T-helper 2 cell treated with Interferon-gamma antibody and Interleukin-4, amounts not matched to agents 5 μg/mL and 100 μg/mL, for 36 hours (primary cell): ENCODE results near the gene SYNDIG1L.

Experiments used
- DNase-seq: peaks from one replicate; pipeline ENCODE4 v3.0.0; 2021; ENCODE audit warnings: low spot score
- H3K27ac Mint-ChIP-seq: one replicate; pipeline ENCODE4 v1.8.0; 2021; ENCODE audit warnings: mild to moderate bottlenecking, mixed read lengths
- H3K27me3 Mint-ChIP-seq: one replicate; pipeline ENCODE4 v1.8.0; 2021; ENCODE audit warnings: low read depth, mixed read lengths
- H3K36me3 Mint-ChIP-seq: one replicate; pipeline ENCODE4 v1.8.0; 2021; ENCODE audit warnings: low read depth, mixed read lengths
- H3K4me1 Mint-ChIP-seq: one replicate; pipeline ENCODE4 v1.8.0; 2021; ENCODE audit warnings: low read depth, mixed read lengths
- H3K4me3 Mint-ChIP-seq: one replicate; pipeline ENCODE4 v1.8.0; 2022; ENCODE audit warnings: mild to moderate bottlenecking, moderate library complexity, mixed read lengths
- H3K9me3 Mint-ChIP-seq: one replicate; pipeline ENCODE4 v1.8.0; 2021; ENCODE audit warnings: mixed read lengths

SYNDIG1L gene

GRCh38 chr14:74426202-74426582, at the start of gene SYNDIG1L:
Gene SYNDIG1L (minus strand): TSS chr14:74426210. CDS start chr14:74409744, 16,466 bp downstream.
- H3K9me3 Mint-ChIP-seq: no peaks in the 10 kb centered on the region
- DNase-seq: no peak
- no peak within 1 kb of the TSS for H3K27ac Mint-ChIP-seq
- H3K27me3 Mint-ChIP-seq: peaks cover 31% of the 10 kb centered on the region
- no peak within 1 kb of the TSS for H3K4me3 Mint-ChIP-seq
- H3K4me1 Mint-ChIP-seq: peaks cover 2% of the 10 kb centered on the region
- H3K36me3 Mint-ChIP-seq: no peaks in the 10 kb centered on the region

- Mint-ChIP-seq H3K4me1 (no peaks in the 10 kb centered on the region), H3K36me3 (no peaks in the 10 kb centered on the region), H3K27me3 (no peaks in the 10 kb centered on the region), H3K9me3 (no peaks in the 10 kb centered on the region), H3K4me3 (no peak overlapping the region), H3K27ac (no peak overlapping the region)
- no peak for DNase-seq
These were observed 49.7 kb upstream of the SYNDIG1L start for GRCh38 chr14:74475678-74476077.

DNA sequence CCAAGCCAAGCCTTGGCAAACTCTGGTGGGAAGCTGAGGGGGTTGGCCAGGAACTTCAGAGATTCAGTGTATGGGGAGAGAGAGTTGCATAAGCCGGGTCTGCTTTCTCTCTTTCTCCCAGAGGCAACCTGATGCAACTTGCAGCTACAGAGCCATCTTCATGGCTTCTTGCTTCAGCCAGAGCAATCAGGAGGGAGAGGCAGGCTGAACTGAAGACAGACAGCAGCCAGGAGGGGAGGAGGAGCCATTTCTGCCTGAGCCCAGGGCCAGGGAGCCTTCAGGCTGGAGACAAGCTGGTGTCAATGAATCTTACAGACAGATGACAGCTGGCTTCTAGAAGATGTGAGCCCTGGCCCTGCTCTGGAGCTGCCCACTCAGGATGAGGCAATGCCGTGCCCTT, 48.4 kb upstream of the SYNDIG1L start:
- Mint-ChIP-seq H3K4me3 (no peak overlapping the region), H3K36me3 (no peaks in the 10 kb centered on the region), H3K4me1 (no peaks in the 10 kb centered on the region), H3K27ac (no peak overlapping the region), H3K27me3 (no peaks in the 10 kb centered on the region), H3K9me3 (no peaks in the 10 kb centered on the region)
- no peak for DNase-seq

GRCh38 chr14:74472601-74473000, 46.6 kb upstream of the SYNDIG1L start:
- Mint-ChIP-seq H3K9me3 (no peaks in the 10 kb centered on the region), H3K27ac (no peak overlapping the region), H3K4me1 (no peaks in the 10 kb centered on the region), H3K36me3 (no peaks in the 10 kb centered on the region), H3K27me3 (no peaks in the 10 kb centered on the region), H3K4me3 (no peak overlapping the region)
- no peak for DNase-seq

- no peak for DNase-seq
- H3K36me3 Mint-ChIP-seq: no peaks in the 10 kb centered on the region
- no peaks in the 10 kb centered on the region for H3K27me3 Mint-ChIP-seq
- H3K4me3 Mint-ChIP-seq: no peak overlapping the region
- H3K9me3 Mint-ChIP-seq: no peaks in the 10 kb centered on the region
- H3K27ac Mint-ChIP-seq: no peak overlapping the region
- H3K4me1 Mint-ChIP-seq: no peaks in the 10 kb centered on the region
These were observed 43.8 kb upstream of the SYNDIG1L start for GRCh38 chr14:74469548-74470518.

GRCh38 chr14:74468513-74468912, 42.5 kb upstream of the SYNDIG1L start:
- H3K36me3 Mint-ChIP-seq: no peaks in the 10 kb centered on the region

DNA sequence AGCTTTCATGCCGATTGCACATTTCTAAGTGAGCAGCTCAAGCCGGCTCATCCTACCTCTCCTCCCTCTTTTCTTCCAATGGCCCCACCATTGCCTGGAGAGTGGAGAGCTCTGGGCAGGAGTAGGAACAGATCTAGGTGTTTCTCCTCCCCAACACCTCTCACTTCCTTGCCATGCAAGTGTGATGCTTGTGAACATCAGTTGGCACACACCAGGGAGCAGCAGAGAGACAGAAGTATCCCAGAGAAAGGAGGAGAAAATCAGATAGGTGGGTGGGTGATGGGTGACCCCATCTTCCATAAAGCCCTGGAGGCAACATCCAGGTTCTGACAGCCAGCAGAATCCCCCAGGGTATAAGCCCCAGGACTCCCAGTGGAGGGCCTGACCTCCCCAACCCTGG, 39.3 kb upstream of the SYNDIG1L start:
- H3K4me1 Mint-ChIP-seq: no peaks in the 10 kb centered on the region
- H3K27me3 Mint-ChIP-seq: peaks cover 4% of the 10 kb centered on the region
- H3K4me3 Mint-ChIP-seq: no peak overlapping the region
- no peak for DNase-seq
- H3K27ac Mint-ChIP-seq: no peak overlapping the region
- no peaks in the 10 kb centered on the region for H3K9me3 Mint-ChIP-seq
- no peaks in the 10 kb centered on the region for H3K36me3 Mint-ChIP-seq

More at GRCh38 chr14:74468513-74468912, 42.5 kb upstream of the SYNDIG1L start:
- no peak overlapping the region for H3K27ac Mint-ChIP-seq
- no peaks in the 10 kb centered on the region for H3K4me1 Mint-ChIP-seq
- no peaks in the 10 kb centered on the region for H3K27me3 Mint-ChIP-seq
- no peak for DNase-seq
- H3K4me3 Mint-ChIP-seq: no peak overlapping the region
- H3K9me3 Mint-ChIP-seq: no peaks in the 10 kb centered on the region

DNA sequence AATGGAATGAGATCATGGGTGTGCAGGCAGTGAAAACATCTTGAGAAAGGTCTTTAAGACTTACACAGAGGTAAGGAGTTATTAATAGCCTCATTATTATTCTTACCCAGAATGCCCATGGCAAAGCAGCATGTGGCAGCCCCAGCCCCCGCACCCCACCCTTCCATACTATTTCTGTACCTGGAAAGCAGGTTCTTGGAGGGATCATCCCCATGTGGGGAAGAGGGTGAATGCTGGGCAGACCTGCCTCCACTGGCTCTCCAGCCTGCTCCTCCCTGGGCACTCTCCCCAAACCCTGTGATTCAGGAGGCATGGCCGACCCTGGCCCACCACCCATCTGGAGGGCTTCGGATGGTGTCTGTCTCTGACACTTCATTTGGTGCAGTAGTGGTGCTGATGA, 38.8 kb upstream of the SYNDIG1L start:
- DNase-seq: no peak
- no peak overlapping the region for H3K4me3 Mint-ChIP-seq
- no peak overlapping the region for H3K27ac Mint-ChIP-seq
- H3K36me3 Mint-ChIP-seq: no peaks in the 10 kb centered on the region
- H3K9me3 Mint-ChIP-seq: no peaks in the 10 kb centered on the region
- no peaks in the 10 kb centered on the region for H3K4me1 Mint-ChIP-seq
- H3K27me3 Mint-ChIP-seq: peaks cover 4% of the 10 kb centered on the region

DNA sequence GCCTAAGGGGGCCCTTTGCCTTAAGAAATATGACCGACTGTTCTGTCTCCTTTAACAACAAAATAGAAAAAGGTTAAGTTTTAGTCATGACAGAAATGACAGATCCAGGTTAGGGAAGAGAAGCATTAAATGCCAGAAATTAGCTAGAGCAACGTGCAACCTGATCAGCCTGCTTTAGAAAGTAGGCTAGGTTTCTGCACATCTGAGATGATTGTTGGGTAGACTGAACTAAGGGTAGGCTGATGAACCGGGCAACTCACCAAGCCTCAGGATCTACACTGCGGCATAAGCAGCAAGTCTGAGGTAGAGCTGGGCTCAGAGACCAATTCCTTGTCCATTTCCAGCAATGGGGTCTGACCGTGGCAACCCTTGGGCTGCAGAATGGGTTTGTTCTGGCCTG, 37.7 kb upstream of the SYNDIG1L start:
- Mint-ChIP-seq H3K27ac (no peak overlapping the region), H3K27me3 (peaks cover 4% of the 10 kb centered on the region), H3K4me3 (no peak overlapping the region), H3K4me1 (no peaks in the 10 kb centered on the region), H3K36me3 (no peaks in the 10 kb centered on the region), H3K9me3 (no peaks in the 10 kb centered on the region)
- DNase-seq: no peak

GRCh38 chr14:74462993-74463392, 37.0 kb upstream of the SYNDIG1L start:
- Mint-ChIP-seq H3K36me3 (no peaks in the 10 kb centered on the region), H3K4me1 (no peaks in the 10 kb centered on the region), H3K27ac (no peak overlapping the region), H3K27me3 (peaks cover 4% of the 10 kb centered on the region), H3K9me3 (no peaks in the 10 kb centered on the region), H3K4me3 (no peak overlapping the region)
- DNase-seq: no peak

DNA sequence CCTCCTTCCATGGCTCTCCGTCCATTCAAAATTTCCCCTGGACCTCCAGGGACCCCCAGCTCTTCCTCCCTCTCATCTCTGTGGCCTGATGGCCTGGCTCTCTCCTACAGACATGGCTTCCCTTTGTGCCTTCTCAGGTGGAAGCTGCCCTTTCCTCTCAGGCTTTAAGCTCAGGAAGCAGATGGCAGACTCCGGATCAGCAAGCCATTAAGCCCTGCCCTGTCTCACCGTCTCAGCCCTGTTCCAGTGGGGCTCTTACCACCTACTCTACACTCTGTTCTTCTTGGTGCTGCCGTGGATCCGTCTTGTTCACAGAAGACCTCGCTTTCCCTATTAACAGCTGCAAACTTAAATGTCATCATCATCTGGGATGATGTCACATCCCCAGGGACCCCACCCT, 34.0 kb upstream of the SYNDIG1L start:
- no peaks in the 10 kb centered on the region for H3K4me1 Mint-ChIP-seq
- H3K36me3 Mint-ChIP-seq: no peaks in the 10 kb centered on the region

DNA sequence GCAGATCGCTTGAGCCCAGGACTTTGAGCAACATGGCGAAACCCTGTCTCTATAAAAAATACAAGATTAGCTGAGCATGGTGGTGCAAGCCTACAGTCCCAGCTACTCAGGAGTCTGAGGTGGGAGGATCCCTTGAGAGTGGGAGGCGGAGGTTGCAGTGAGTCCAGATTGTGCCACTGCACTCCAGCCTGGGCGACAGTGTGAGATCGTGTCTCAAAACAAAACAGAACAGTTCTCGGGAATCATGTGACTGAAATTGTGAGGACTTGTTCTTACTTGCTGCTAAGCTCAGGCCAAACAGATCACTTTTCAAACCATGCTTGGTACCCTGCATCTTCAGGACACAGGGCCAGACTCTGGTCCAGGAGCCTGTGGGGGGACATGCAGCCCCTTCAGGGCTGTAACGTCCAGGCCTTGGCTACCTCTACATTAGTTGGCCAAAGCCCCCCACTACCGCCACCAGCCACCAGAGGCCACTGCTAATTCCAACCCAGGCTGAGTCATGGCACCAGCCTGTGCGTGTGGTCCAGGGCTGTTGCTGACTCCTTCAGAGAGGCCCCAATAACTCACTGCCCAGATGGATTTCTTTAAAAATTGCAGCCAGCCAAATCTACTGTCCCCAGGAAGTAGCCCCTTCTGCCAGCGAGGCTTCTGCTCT, 33.4 kb upstream of the SYNDIG1L start:
- peak; percentile 15 for DNase-seq
- Mint-ChIP-seq H3K9me3 (no peaks in the 10 kb centered on the region), H3K27ac (no peak overlapping the region), H3K36me3 (no peaks in the 10 kb centered on the region), H3K27me3 (peaks cover 4% of the 10 kb centered on the region), H3K4me3 (no peak overlapping the region), H3K4me1 (no peaks in the 10 kb centered on the region)

More for the DNA sequence above, 34.0 kb upstream of the SYNDIG1L start:
- no peaks in the 10 kb centered on the region for H3K9me3 Mint-ChIP-seq
- no peak overlapping the region for H3K27ac Mint-ChIP-seq
- no peak overlapping the region for H3K4me3 Mint-ChIP-seq
- DNase-seq: no peak
- peaks cover 4% of the 10 kb centered on the region for H3K27me3 Mint-ChIP-seq

- Mint-ChIP-seq H3K9me3 (no peaks in the 10 kb centered on the region), H3K4me3 (no peak overlapping the region), H3K4me1 (no peaks in the 10 kb centered on the region), H3K36me3 (no peaks in the 10 kb centered on the region), H3K27ac (no peak overlapping the region), H3K27me3 (peaks cover 9% of the 10 kb centered on the region)
- no peak for DNase-seq
These were observed 31.5 kb upstream of the SYNDIG1L start for GRCh38 chr14:74457565-74457895.

DNA sequence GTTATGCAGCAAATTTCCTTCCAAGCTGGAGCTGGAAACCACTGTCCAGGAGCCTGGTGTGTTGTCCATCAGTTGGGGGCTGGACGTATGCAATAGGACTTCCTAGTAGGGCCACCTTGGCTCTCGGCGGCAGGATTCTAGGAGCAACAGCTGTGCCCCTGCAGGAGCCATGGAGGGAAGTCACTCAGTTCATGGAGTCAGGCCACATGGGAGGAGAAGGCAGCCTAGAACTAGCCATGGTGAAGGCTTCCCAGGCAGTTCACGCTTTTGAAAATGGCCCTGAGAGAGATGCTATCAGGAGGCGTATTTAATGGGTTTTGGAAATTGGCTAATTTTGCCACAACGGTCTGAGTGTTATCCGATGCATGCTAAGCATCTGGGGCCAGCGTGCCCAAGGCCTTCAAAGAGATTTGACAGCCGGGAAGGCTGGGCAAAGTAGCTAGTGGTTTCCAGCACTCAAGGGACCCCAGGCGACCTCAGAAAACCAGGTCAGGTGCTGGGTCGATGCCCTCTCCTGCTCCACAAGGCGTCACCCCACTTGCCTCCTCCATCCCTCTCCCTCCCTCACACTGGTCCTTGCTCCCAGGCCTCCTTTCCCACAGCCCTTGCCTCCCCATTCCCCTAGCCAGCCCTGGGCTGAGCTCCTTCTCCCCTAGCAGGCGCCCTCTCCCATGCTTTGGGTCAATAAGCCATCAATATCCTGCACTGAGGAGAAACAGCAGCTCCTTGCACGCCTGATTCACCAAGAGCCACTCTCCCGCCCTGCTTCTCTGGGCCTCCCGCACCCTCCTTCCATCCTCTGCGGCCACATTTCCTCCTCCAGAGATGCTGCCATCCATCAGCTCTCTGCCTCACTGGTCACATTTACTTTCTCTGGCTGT, 30.9 kb upstream of the SYNDIG1L start:
- DNase-seq: no peak
- H3K4me3 Mint-ChIP-seq: no peak overlapping the region
- H3K4me1 Mint-ChIP-seq: no peaks in the 10 kb centered on the region
- H3K9me3 Mint-ChIP-seq: no peaks in the 10 kb centered on the region
- H3K27me3 Mint-ChIP-seq: peaks cover 13% of the 10 kb centered on the region
- no peak overlapping the region for H3K27ac Mint-ChIP-seq
- H3K36me3 Mint-ChIP-seq: no peaks in the 10 kb centered on the region
